ENCODE data around the gene BBIP1. TPM values are rescaled to one million over a fixed set of nuclear protein-coding genes. Genes with fewer than 3 reads are reported as not detected.

Gene BBIP1
- total RNA-seq, 1 experiment from 2014 or later = 12.0 TPM

DNA sequence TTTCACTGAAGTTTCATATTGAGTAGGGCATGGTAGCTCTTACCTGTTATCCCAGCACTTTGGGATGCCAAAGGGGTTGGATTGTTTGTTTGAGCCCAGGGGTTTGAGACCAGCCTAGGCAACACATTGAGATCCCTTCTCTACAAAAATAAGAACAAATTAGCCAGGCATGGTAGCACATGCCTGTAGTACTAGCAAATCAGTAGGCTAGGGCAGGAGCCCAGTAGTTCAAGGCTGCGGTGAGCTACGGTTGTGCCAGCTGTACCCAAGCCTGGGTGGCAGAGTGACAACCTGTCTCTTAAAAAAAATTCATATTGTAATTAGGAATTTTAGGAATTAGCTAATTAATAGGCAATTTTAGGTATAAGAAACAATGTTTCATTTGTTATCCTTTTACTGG lies 18.0 kb downstream of the BBIP1 start:
- H3K4me3 ChIP-seq (ENCODE audit: low read length) = no peak overlapping the region
- H3K9me2 ChIP-seq (replicated peaks; ENCODE audit: low read length) = no peaks in the 10 kb centered on the region
- TF ChIP-seq EZH2 (IDR thresholded peaks at IDR 0.05; ENCODE audit: low read length, unreplicated experiment) = no peak
- TF ChIP-seq EZH2phosphoT487 (IDR thresholded peaks at IDR 0.05; ENCODE audit: borderline replicate concordance, low read length) = no peak
- TF ChIP-seq CTCF (conservative IDR thresholded peaks at IDR 0.05; ENCODE audit: low read depth, low read length) = no peak
- H3F3A ChIP-seq (ENCODE audit: low read length, unreplicated experiment) = no peaks in the 10 kb centered on the region
- H3K9me3 ChIP-seq (ENCODE audit: low read length) = no peaks in the 10 kb centered on the region
- intact Hi-C loops (cut with micrococcal nuclease) = no loop called here
- H3K36me3 ChIP-seq (ENCODE audit: low read depth, low read length) = no peaks in the 10 kb centered on the region; the same call in 1 of the 2 replicates
- POLR2A ChIA-PET (ENCODE audit: unreplicated experiment) = interaction anchor here (0.6 kb wide), 1 partner anchor 279 kb away, joined by 3 read pairs; no protein-coding TSS in a partner anchor
- ATAC-seq (no peak), DNase-seq (no peak)
- H3K79me2 ChIP-seq (ENCODE audit: low read length) = no peaks in the 10 kb centered on the region
- no peak overlapping the region for H2AFZ ChIP-seq (ENCODE audit: low read length)
- CTCF ChIA-PET = no interaction called here
- H3K9ac ChIP-seq (ENCODE audit: low read length) = no peak overlapping the region
- H3K27me3 ChIP-seq (ENCODE audit: low read length) = no peaks in the 10 kb centered on the region
- no peaks in the 10 kb centered on the region for H4K20me1 ChIP-seq (ENCODE audit: low read length)
- peaks cover 7% of the 10 kb centered on the region; the same call in 1 of the 2 replicates for H3K4me1 ChIP-seq (ENCODE audit: insufficient read depth, low read length)
- no TSS peak for BruUV-seq (replicated peaks)
- no peak overlapping the region for H3K4me2 ChIP-seq (ENCODE audit: low read length)
- H3K27ac ChIP-seq (ENCODE audit: low read length) = no peak overlapping the region

- Histone ChIP-seq H3K36me3 (ENCODE audit: low read depth, low read length) (no peaks in the 10 kb centered on the region; the same call in none of the 2 replicates), H3K4me1 (ENCODE audit: insufficient read depth, low read length) (peaks cover 7% of the 10 kb centered on the region; the same call in 1 of the 2 replicates), H3K9me3 (ENCODE audit: low read length) (no peaks in the 10 kb centered on the region), H3K9ac (ENCODE audit: low read length) (no peak overlapping the region), H3K9me2 (replicated peaks; ENCODE audit: low read length) (no peaks in the 10 kb centered on the region), H3F3A (ENCODE audit: low read length, unreplicated experiment) (no peaks in the 10 kb centered on the region), H3K4me2 (ENCODE audit: low read length) (no peak overlapping the region), H3K27ac (ENCODE audit: low read length) (no peak overlapping the region), H2AFZ (ENCODE audit: low read length) (no peak overlapping the region), H4K20me1 (ENCODE audit: low read length) (no peaks in the 10 kb centered on the region), H3K27me3 (ENCODE audit: low read length) (no peaks in the 10 kb centered on the region), H3K79me2 (ENCODE audit: low read length) (no peaks in the 10 kb centered on the region), H3K4me3 (ENCODE audit: low read length) (no peak overlapping the region)
- no peak for TF ChIP-seq EZH2phosphoT487 (IDR thresholded peaks at IDR 0.05; ENCODE audit: borderline replicate concordance, low read length)
- TF ChIP-seq EZH2 (IDR thresholded peaks at IDR 0.05; ENCODE audit: low read length, unreplicated experiment) = no peak
- no peak for TF ChIP-seq CTCF (conservative IDR thresholded peaks at IDR 0.05; ENCODE audit: low read depth, low read length)
- TSS peak; percentile 61 for BruUV-seq (replicated peaks)
- ChIA-PET POLR2A (ENCODE audit: unreplicated experiment) (no interaction called here), CTCF (no interaction called here)
- intact Hi-C loops (cut with micrococcal nuclease) = no loop called here
- no peak for DNase-seq
- no peak for ATAC-seq
These were observed 20.6 kb downstream of the BBIP1 start for GRCh38 chr10:110898391-110898790.

DNA sequence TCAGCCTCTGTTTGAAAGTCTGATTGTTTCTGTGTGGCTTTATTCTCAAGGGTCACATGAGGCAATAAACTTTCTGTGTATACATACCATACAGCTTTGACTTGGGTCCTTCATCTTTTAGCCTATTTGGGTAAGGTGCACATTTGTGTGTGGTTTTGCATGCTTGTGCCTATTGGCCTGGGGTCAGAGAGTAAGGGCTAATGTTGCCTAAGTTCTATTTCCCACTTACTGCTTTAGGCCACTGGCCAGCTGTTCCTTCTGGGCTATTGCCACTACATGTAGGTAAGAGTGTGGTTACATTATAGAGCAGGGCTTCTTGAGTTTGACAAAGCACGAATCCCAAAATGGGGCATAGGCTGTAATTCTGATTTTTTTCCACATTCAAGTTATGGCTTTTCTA lies 21.8 kb downstream of the BBIP1 start:
- H3K9ac ChIP-seq (ENCODE audit: low read length) = no peak overlapping the region
- H4K20me1 ChIP-seq (ENCODE audit: low read length) = no peaks in the 10 kb centered on the region
- no peak overlapping the region for H3K4me3 ChIP-seq (ENCODE audit: low read length)
- TF ChIP-seq CTCF (conservative IDR thresholded peaks at IDR 0.05; ENCODE audit: low read depth, low read length) = no peak
- TF ChIP-seq EZH2 (IDR thresholded peaks at IDR 0.05; ENCODE audit: low read length, unreplicated experiment) = no peak
- H2AFZ ChIP-seq (ENCODE audit: low read length) = no peak overlapping the region
- no peak for DNase-seq
- no peaks in the 10 kb centered on the region for H3K79me2 ChIP-seq (ENCODE audit: low read length)
- H3K9me2 ChIP-seq (replicated peaks; ENCODE audit: low read length) = no peaks in the 10 kb centered on the region
- H3K27me3 ChIP-seq (ENCODE audit: low read length) = no peaks in the 10 kb centered on the region
- ChIA-PET CTCF (interaction anchor here (0.6 kb wide), 1 partner anchor 94 kb away, joined by 3 read pairs; no protein-coding TSS in a partner anchor), POLR2A (ENCODE audit: unreplicated experiment) (no interaction called here)
- ATAC-seq = no peak
- no peaks in the 10 kb centered on the region; the same call in none of the 2 replicates for H3K36me3 ChIP-seq (ENCODE audit: low read depth, low read length)
- H3K4me1 ChIP-seq (ENCODE audit: insufficient read depth, low read length) = peaks cover 5% of the 10 kb centered on the region; the same call in 1 of the 2 replicates
- intact Hi-C loops (cut with micrococcal nuclease) = no loop called here
- no peaks in the 10 kb centered on the region for H3F3A ChIP-seq (ENCODE audit: low read length, unreplicated experiment)
- no peak overlapping the region for H3K4me2 ChIP-seq (ENCODE audit: low read length)
- no TSS peak for BruUV-seq (replicated peaks)
- no peak overlapping the region for H3K27ac ChIP-seq (ENCODE audit: low read length)
- H3K9me3 ChIP-seq (ENCODE audit: low read length) = no peaks in the 10 kb centered on the region

Measured in PC-3 (cell line).